HepG2 (cell line): Measurements from ENCODE around the gene PRRT1B. TPM values are rescaled to one million over a fixed set of nuclear protein-coding genes. Genes with fewer than 3 reads are reported as not detected.
A peak's percentile ranks its signal among the peaks of the same experiment; 100 is the strongest.

Experiments
- ATAC-seq: fragments of 200-7000 bp; cut with Tn5 transposase; 3 replicates; pipeline ENCODE4 v1.9.1; 2020; ENCODE audit warnings: mild to moderate bottlenecking, moderate library complexity
- BruUV-seq: library from RNA; stranded (reverse); fragments of 400-500 nt; replicated peaks from 2 replicates; lab custom pipeline; 2021; lab: Mats Ljungman, UMichigan
- CTCF ChIA-PET: fragments of 300-600 bp; formaldehyde crosslinking; extraction: SDS; loops from one replicate; lab custom pipeline; 2021; ENCODE audit warnings: low total read pairs, inconsistent platforms, low intra/inter-chr PET ratio; lab: Yijun Ruan, JAX
- POLR2A ChIA-PET: fragments of 350-600 bp; sonication (Branson Sonifier 250); formaldehyde crosslinking; loops from one replicate; lab custom pipeline; 2020; ENCODE audit warnings: antibody characterized with exemption, inconsistent platforms; lab: Yijun Ruan, JAX
- DNase-seq: peaks from one replicate; pipeline ENCODE4 v3.0.0-alpha.2; 2015; ENCODE audit warnings: low spot score
- FAIRE-seq: peaks from 3 replicates; lab custom pipeline; 2011; peaks lifted over from hg19 to GRCh38; lab: Jason Lieb, UNC
- H2AFZ ChIP-seq: one replicate; pipeline ENCODE4 v1.6.1; 2011; ENCODE audit warnings: low read length, inconsistent platforms
- H3K27ac ChIP-seq: fragments of 300-600 bp; 3 replicates; pipeline ENCODE4 v1.8.0; 2011; ENCODE audit warnings: mixed run types, mild to moderate bottlenecking, mixed read lengths, low read length, inconsistent platforms; ENCODE audit not compliant: insufficient read depth; ENCODE audit errors: extremely low read length
- H3K27me3 ChIP-seq, 2 experiments: fragments of 200-600 bp in 1 of 2; 2 replicates in 1 of 2; 3 replicates in 1 of 2; pipeline versions ENCODE4 v1.6.0 to v1.8.0; 2011; ENCODE audit warnings: low read length in 2 of 2, mild to moderate bottlenecking in 2 of 2, moderate library complexity in 2 of 2, inconsistent platforms in 1 of 2; ENCODE audit not compliant: insufficient read depth in 2 of 2, control insufficient read depth in 1 of 2
- H3K36me3 ChIP-seq, 2 experiments: fragments of 200-600 bp in 1 of 2; replicated peaks in 1 of 2; 2 replicates in 1 of 2; 3 replicates in 1 of 2; pipeline versions ENCODE4 v1.5.1 to v1.8.0; 2011; ENCODE audit warnings: low read length in 2 of 2, inconsistent platforms in 1 of 2; ENCODE audit not compliant: insufficient read depth in 2 of 2, control insufficient read depth in 1 of 2
- H3K4me1 ChIP-seq: 2 replicates; pipeline ENCODE4 v1.5.1; 2012; ENCODE audit warnings: low read length, inconsistent platforms; ENCODE audit not compliant: insufficient read depth
- H3K4me2 ChIP-seq: 2 replicates; pipeline ENCODE4 v1.6.0; 2011; ENCODE audit warnings: low read depth, low read length, inconsistent platforms
- H3K4me3 ChIP-seq, 3 experiments: fragments of 200-600 bp in 1 of 3; sonication (generic), shearing (Covaris generic) in 1 of 3; replicated peaks in 1 of 3; 2 replicates each; pipeline ENCODE4 v1.5.1; 2011 to 2016; ENCODE audit warnings: low read length in 3 of 3, inconsistent platforms in 2 of 3, low read depth in 2 of 3, mild to moderate bottlenecking in 2 of 3, control low read depth in 1 of 3, mixed read lengths in 1 of 3; ENCODE audit not compliant: insufficient read depth in 1 of 3
- H3K79me2 ChIP-seq: one replicate; pipeline ENCODE4 v1.6.1; 2011; ENCODE audit warnings: low read length, inconsistent platforms; ENCODE audit not compliant: insufficient read depth
- H3K9ac ChIP-seq: 2 replicates; pipeline ENCODE4 v1.6.0; 2011; ENCODE audit warnings: mild to moderate bottlenecking, low read depth, low read length, inconsistent platforms; ENCODE audit not compliant: insufficient read depth
- H3K9me3 ChIP-seq: 2 replicates; pipeline ENCODE4 v1.5.1; 2012; ENCODE audit warnings: mild to moderate bottlenecking, low read length
- H4K20me1 ChIP-seq: 2 replicates; pipeline ENCODE4 v1.6.0; 2011; ENCODE audit warnings: inconsistent platforms, mild to moderate bottlenecking, low read length, moderate library complexity; ENCODE audit not compliant: insufficient read depth
- CAMTA2 ChIP-seq: sonication (generic); formaldehyde crosslinking; IDR thresholded peaks from 2 replicates; pipeline ENCODE4 v1.4.0; 2020; ENCODE audit warnings: mild to moderate bottlenecking, missing genetic modification reagents, borderline replicate concordance
- FOXK1 ChIP-seq: sonication (generic); formaldehyde crosslinking; IDR thresholded peaks from 2 replicates; pipeline ENCODE4 v1.4.0; 2020; ENCODE audit warnings: low read depth, missing genetic modification reagents, borderline replicate concordance
- FOXO4 ChIP-seq: sonication (generic); formaldehyde crosslinking; conservative IDR thresholded peaks from 2 replicates; pipeline ENCODE4 v1.8.1; 2023; ENCODE audit warnings: missing genetic modification reagents
- GATAD1 ChIP-seq: IDR thresholded peaks from 2 replicates; pipeline ENCODE4 v1.6.1; 2016; ENCODE audit warnings: missing genetic modification reagents, missing compliant biosample characterization
- HOMEZ ChIP-seq: IDR thresholded peaks from 2 replicates; pipeline ENCODE4 v1.6.1; 2016; ENCODE audit warnings: low read depth
- HOXA3 ChIP-seq: sonication (generic); formaldehyde crosslinking; IDR thresholded peaks from 2 replicates; pipeline ENCODE4 v1.5.0; 2020; ENCODE audit warnings: missing genetic modification reagents
- MED13 ChIP-seq: sonication (generic); formaldehyde crosslinking; IDR thresholded peaks from 2 replicates; pipeline ENCODE4 v1.5.0; 2020; ENCODE audit warnings: missing genetic modification reagents
- NCOA1 ChIP-seq: sonication (generic); formaldehyde crosslinking; IDR thresholded peaks from 2 replicates; pipeline ENCODE4 v1.9.0; 2021; ENCODE audit warnings: missing genetic modification reagents
- NKX3-1 ChIP-seq: sonication (generic); formaldehyde crosslinking; IDR thresholded peaks from 2 replicates; pipeline ENCODE4 v1.5.0; 2020; ENCODE audit warnings: missing genetic modification reagents
- PATZ1 ChIP-seq: sonication (generic); formaldehyde crosslinking; IDR thresholded peaks from 2 replicates; pipeline ENCODE4 v1.4.0; 2020; ENCODE audit warnings: missing genetic modification reagents
- SMAD9 ChIP-seq: sonication (generic); formaldehyde crosslinking; IDR thresholded peaks from 2 replicates; pipeline ENCODE4 v1.5.1; 2020; ENCODE audit warnings: mild to moderate bottlenecking, missing genetic modification reagents
- TFDP2 ChIP-seq: sonication (generic); formaldehyde crosslinking; IDR thresholded peaks from 2 replicates; pipeline ENCODE4 v1.4.0; 2020; ENCODE audit warnings: missing genetic modification reagents
- ZNF121 ChIP-seq: sonication (generic); formaldehyde crosslinking; IDR thresholded peaks from 2 replicates; pipeline ENCODE4 v1.5.0; 2020; ENCODE audit warnings: mild to moderate bottlenecking, missing genetic modification reagents
- ZNF180 ChIP-seq: sonication (generic); formaldehyde crosslinking; IDR thresholded peaks from 2 replicates; pipeline ENCODE4 v1.4.0; 2020; ENCODE audit warnings: low read depth, missing genetic modification reagents, borderline replicate concordance
- ZNF569 ChIP-seq: sonication (generic); formaldehyde crosslinking; IDR thresholded peaks from 2 replicates; pipeline ENCODE4 v1.5.0; 2020; ENCODE audit warnings: mild to moderate bottlenecking, missing genetic modification reagents, moderate library complexity, borderline replicate concordance
- ZNF615 ChIP-seq: sonication (generic); formaldehyde crosslinking; IDR thresholded peaks from 2 replicates; pipeline ENCODE4 v1.5.0; 2020; ENCODE audit warnings: mild to moderate bottlenecking, missing genetic modification reagents, borderline replicate concordance
- ZNF841 ChIP-seq: sonication (generic); formaldehyde crosslinking; IDR thresholded peaks from 2 replicates; pipeline ENCODE4 v1.8.1; 2023; ENCODE audit warnings: missing genetic modification reagents, borderline replicate concordance
- WGBS: methylation state at CpG from one replicate; pipeline ENCODE4 v1.1.6; 2017; ENCODE audit warnings: low lambda C conversion rate; 5-methylcytosine and 5-hydroxymethylcytosine counted together
- in situ Hi-C: cut with HindIII; loops from 2 replicates; pipeline ENCODE4 v1.10.0; 2017; ENCODE audit warnings: low pct_unique_long_range_greater_than_20kb; ENCODE audit not compliant: extremely low pct_ligation_motif_present
- intact Hi-C: fragments of 100-400 bp; cut with micrococcal nuclease; formaldehyde crosslinking; loops from one replicate; pipeline ENCODE4 v1.10.0; 2022; ENCODE audit not compliant: unreplicated experiment
- polyA plus RNA-seq, 8 experiments: library from polyadenylated mRNA; depleted of rRNA in 3 of 8; stranded (reverse) in 7 of 8; unstranded in 1 of 8; fragments of >200 nt; fragmentation: Illumina TruSeq in 4 of 8; extraction: Trizol in 4 of 8; gene quantifications; 2 replicates each; pipeline versions ENCODE4 v1.2.1 to v1.2.3, GENCODE V29; 2011 to 2016; ENCODE audit warnings: low read depth in 4 of 8, missing spikeins in 1 of 8, mixed read lengths in 1 of 8; ENCODE audit not compliant: insufficient read depth in 1 of 8
- total RNA-seq, 5 experiments: library from RNA; depleted of rRNA; stranded (reverse); fragments of >200 nt; fragmentation: Illumina TruSeq; extraction: Trizol; gene quantifications; 2 replicates each; pipeline ENCODE4 v1.2.3, GENCODE V29; 2016; ENCODE audit warnings: low read depth in 1 of 5

The PRRT1B gene
- total and polyA plus RNA-seq, 2 of the 13 experiments (the other 11 are each of a cell fraction or from before 2014, with no cell fraction given): not detected

GRCh38 chr9:131529597-131530545, 15.5 kb upstream of the PRRT1B start:
- DNase-seq (no peak), FAIRE-seq (no peak), ATAC-seq (peak; percentile 45)
- Histone ChIP-seq H3K9ac (peak overlapping the region; percentile 76), H3K27ac (peak overlapping the region; percentile 42), H3K9me3 (no peaks in the 10 kb centered on the region), H3K4me2 (peak overlapping the region; percentile 98), H3K27me3 (peaks cover 0 to 12% of the 10 kb centered on the region in 2 experiments; a peak in 3 of 5 replicates), H2AFZ (no peak overlapping the region), H3K4me3 (peak overlapping the region; percentile 52 to 87 (median 78)), H3K4me1 (peaks cover 18% of the 10 kb centered on the region), H4K20me1 (no peaks in the 10 kb centered on the region), H3K36me3 (peaks cover 6 to 29% of the 10 kb centered on the region in 2 experiments; a peak in 4 of 5 replicates), H3K79me2 (peaks cover 6% of the 10 kb centered on the region)
- in situ Hi-C loops (no loop called here), intact Hi-C loops (no loop called here)
- TSS peak; percentile 47 for BruUV-seq
- ChIA-PET CTCF (no interaction called here), POLR2A (interaction anchor here (0.9 kb wide), 1 partner anchor 156 kb away, joined by 3 read pairs; no protein-coding TSS in a partner anchor)
- 45% methylated on average over 4 of the region's 24 CpGs for WGBS
- TF ChIP-seq ZNF615 (no peak), ZNF569 (0 out of 2 replicates have a peak, but pooled peaks have one; percentile 4), NCOA1 (CRISPR knock-in tag) (no peak), SMAD9 (CRISPR knock-in tag) (no peak), PATZ1 (CRISPR knock-in tag) (peak; percentile 37; the same call in 1 of the 2 replicates), HOMEZ (CRISPR knock-in tag) (no peak), ZNF841 (CRISPR knock-in tag) (no peak), ZNF180 (CRISPR knock-in tag) (no peak), HOXA3 (CRISPR knock-in tag) (0 out of 2 replicates have a peak, but pooled peaks have one; percentile 16), TFDP2 (CRISPR knock-in tag) (no peak), GATAD1 (CRISPR knock-in tag) (no peak), ZNF121 (CRISPR knock-in tag) (0 out of 2 replicates have a peak, but pooled peaks have one; percentile 15), FOXK1 (no peak), FOXO4 (no peak), CAMTA2 (no peak), MED13 (CRISPR knock-in tag) (no peak), NKX3-1 (CRISPR knock-in tag) (no peak)
